B cell (primary cell): Measurements from ENCODE around the gene ZMYM1.

Experiments used
- CTCF ChIP-seq: fragments of 200-600 bp; IDR thresholded peaks from one replicate; pipeline ENCODE4 v1.8.0; 2022; ENCODE audit warnings: antibody characterized with exemption, mild to moderate bottlenecking
- EZH2 ChIP-seq: IDR thresholded peaks from 2 replicates; pipeline ENCODE4 v1.6.1; 2012; ENCODE audit warnings: borderline replicate concordance, low read depth, mild to moderate bottlenecking, moderate library complexity, low read length; ENCODE audit not compliant: insufficient read depth, poor library complexity, severe bottlenecking

- no peak for TF ChIP-seq CTCF
- no peak for TF ChIP-seq EZH2
These were observed 9.4 kb upstream of the ZMYM1 start for GRCh38 chr1:35069746-35070145.
